Ecto neural progenitor cell (in vitro differentiated cells): ENCODE results near the gene UBE2J2.
A peak's percentile ranks its signal among the peaks of the same experiment; 100 is the strongest.
"Not testable (repeated sequence)": the region's sequence is repeated elsewhere in the genome, so short reads cannot be mapped to it uniquely, and the experiment has no call there.

Experiments used
- DNase-seq: peaks from one replicate; pipeline ENCODE4 v3.0.0-alpha.2; 2018; ENCODE audit warnings: low spot score

The UBE2J2 gene

DNA sequence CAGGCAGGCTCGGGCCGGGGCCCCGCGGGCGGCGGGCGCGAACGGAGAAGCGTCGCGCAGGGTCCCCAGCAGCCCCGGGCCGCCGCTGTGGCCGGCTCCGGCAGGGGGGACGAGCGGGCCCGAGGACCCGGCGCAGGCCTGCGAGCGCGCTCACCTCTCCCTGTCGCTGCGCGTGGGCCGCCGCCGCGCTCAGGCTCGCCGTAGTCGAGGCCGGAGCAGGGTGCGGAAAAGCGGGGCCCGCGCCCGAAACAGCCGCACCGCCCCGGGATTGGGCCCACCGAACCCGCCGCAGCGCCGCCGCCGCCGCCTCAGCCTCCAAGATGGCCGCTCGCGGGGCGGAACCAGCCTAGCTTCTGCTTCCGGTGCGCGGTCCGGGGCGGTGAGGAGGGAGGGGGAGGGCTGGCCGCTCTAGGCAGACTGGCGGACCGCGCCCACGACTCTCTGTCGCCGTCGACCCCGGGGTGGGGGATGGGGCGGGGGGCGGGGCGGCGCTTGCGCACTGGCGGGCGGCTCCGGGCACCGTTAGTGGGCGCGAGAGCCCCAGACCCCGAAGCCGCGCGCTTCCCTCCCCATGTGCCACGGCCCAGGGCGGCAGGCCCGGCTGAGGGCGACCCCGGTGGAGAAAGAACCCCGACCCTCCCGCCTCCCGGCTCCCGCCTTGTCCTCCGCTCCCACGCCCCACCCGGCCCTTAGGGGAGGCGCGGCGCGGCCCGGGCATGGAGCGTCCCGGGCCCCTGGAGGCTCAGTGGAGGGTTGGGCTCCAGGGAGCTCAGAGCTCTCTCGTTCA, at the start of gene UBE2J2:
UBE2J2 (minus strand) TSS at position 343 of the 787 bp plus-strand sequence. CDS start 5,862 bp downstream, outside the sequence.
- peak; percentile 97 for DNase-seq

DNA sequence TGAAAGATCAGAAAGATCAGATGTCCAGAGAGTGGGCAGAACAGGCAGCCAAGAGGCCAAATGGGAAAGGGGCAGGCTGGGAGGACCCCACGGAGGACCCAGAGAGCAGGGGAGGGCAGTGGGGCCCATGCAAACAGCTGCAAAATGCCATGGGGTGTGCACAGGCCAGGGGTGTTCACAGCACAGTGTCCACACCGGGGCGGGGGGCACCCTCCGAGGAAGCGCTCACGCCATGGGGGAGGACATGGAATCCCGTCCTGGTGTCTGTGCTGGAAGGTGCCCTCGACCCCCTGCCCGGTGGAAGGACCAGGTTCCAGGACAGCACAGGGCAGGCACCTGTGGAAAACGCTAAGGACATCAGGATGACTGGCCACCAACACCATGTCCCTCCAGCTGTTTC, 49.3 kb upstream of the UBE2J2 start:
- no peak for DNase-seq

DNA sequence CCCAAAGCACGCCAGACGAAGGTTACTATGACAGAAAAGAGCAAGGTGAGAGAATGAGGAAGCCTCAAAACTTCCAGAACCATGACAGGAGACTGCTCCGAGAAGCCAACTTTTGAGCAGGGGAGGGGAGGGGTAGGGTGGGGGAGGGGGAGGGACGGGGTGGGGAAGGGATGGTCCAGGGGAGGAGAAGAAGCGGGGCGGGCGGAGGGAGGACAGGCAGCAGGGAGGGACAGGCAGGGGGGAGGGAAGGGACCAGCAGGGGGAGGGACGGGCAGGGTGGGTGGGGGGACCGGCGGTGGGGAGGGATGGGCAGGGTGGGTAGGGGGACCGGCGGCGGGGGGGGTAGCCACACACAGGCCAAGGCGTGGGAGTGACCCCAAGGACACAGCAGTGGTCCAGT, 48.8 kb upstream of the UBE2J2 start:
- no peak for DNase-seq

DNA sequence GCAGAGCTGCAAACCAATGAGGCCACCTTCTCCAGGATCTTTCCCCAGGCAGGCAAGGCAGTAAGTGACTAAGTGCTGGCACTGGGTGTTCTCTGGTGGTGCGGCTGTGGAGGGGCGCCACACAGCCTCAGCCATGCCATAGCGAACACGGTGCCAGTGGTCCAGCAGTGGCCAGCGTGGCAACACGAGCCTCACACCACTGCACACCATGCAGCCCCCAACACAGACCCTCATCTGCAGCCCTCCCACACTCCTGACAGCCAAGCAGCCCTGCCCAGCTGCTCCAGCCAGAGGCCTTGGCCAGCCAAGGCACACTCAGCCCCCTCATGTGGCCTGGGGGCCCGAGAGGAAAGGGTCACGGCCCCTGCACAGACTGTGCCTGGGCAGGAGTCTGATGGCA, 47.8 kb upstream of the UBE2J2 start:
- no peak for DNase-seq

DNA sequence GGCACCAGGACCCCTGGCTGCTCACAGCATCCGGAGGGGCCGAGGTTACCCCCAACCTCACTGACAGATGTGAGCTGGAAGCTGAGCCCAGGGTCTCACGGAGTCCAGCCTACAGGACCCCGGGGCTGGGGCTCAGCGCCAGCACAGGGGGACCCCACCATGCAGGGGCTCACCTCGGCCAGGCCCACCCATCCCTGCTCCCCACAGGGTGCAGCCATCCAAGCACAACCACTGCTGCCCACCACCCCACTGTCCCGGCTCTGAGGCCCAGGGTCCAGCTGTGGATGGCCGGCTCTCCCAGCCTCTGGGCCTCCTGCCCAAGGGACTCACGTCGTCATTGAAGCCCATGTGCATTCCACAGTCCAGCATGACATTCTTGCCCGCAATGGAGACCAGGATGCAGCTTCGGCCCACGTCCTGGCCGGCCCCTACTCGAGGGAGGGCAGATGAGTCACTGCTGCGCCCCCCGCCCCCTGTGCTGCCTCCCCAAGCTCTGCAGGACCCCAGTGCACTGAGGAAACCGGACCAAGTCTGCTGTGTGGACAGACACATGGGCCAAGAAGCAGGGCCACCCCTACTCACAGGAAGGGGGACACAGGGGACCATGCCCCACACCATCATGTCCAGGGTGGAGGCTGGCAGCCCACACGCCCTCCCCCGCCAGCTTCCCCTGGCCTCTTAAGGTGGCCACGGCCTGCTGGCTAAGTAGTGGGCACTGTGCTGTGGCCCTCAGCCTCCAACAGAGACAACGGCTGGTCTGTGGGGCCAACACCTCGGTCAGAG, 47.2 kb upstream of the UBE2J2 start:
- DNase-seq, result no peak

DNA sequence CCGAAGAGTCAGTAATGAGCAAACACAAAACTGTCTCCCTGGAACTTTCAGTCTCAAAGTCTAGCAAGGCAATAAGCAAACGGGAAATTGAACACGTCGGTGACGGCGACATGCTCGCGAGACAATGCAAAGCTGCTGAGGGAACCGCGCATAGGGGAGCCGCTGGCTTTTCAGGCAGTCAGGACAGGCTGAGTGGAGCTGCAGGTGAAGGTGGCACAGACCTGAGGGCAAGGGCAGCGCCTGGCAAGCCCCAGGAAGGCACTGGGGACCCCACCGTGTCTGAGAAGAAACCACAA, 45.9 kb upstream of the UBE2J2 start:
- DNase-seq, result no peak

DNA sequence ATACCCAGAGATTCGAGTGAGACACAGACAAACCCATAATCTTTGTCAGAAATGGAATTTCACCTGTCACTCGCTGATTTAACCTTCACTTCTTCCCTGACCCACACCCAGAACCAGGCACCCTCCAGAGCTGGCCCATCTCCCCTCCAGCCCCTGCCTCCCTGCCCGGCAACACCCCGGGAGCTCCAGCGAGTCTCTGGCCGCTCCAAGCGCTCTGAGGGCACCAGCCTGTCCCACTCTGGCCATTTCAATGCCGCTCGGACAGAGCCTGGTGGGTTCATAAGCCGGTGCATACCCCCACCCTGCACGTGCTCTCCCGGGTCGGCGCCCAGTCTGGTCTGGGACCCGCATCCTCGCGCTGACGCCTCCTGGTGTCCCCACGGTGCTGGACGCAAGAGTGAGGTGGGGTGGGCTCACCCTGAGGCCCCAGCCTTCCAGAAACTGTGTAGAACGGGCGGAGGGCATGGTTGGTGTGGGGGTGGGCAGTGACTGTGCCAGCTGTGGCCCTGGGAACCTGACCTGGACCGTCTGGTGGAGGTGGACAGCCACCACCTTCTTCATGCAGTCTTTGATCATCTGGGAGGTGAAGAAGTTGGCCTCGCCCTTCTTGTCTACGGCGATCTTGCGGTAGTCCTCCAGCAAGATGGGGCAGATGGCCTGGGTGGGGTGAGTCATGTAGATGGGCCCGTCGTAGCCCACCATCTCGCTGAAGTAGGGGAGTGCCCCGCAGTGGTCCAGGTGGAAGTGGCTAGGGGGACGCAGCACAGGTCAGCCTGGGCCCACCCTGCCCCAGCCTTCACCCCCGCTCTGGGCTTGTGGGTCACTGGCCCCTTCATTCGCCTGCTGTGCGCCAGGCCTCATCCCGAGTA, 45.4 kb upstream of the UBE2J2 start:
- no peak for DNase-seq

DNA sequence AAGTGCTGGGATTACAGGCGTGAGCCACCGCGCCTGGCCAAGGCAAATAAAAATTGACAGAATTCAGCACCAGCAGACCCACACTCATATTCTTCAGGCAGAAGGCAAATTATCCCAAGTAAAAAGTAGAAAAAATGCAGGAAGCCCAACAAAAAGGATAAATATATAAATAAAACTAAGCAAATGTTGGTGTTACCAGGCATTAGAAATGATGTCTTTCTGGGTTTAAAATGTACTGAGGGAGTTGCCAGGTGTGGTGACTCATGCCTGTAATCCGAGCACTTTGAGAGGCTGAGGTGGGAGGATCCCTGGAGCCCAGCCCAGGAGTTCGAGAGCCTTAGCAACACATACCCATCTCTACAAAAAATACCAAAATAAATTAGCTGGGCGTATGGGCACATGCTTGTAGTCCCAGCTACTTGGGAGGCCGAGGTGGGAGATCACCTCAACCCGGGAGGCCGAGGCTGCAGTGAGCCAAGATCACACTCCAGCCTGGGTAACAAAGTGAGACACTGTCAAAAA, 44.5 kb upstream of the UBE2J2 start:
- no peak for DNase-seq

DNA sequence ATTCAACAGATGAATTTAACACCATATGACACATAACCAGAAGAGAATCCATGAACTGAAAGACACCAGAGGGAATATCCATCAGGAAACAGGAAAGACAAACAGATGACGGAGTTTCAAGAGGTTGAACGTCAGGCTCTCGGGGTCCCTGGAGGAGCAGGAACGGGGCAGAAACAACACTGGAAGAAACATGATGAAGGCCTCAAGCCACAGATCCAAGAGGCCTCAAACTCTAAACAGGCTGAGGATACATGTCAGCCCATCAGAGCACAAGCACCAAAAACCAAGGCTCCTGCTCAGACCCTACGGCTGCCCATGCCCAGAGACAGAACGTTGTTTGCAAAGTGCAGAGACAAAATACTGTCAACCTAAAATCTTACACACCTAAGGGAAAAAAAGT, 43.8 kb upstream of the UBE2J2 start:
- no peak for DNase-seq

DNA sequence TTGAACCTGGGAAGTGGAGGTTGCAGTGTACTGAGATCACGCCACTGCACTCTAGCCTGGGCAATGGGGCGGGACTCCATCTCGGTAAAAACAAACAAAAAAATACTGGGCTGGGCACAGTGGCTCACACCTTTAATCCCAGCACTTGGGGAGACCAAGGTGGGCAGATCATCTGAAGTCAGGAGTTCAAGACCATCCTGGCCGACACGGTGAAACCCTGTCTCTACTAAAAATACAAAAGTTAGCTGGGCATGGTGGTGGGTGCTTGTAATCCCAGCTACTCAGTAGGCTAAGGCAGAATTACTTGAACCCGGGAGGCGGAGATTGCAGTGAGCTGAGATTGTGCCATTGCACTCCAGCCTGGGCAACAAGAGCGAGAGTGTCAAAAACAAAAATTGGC, 42.5 kb upstream of the UBE2J2 start:
- not testable (repeated sequence) for DNase-seq

DNA sequence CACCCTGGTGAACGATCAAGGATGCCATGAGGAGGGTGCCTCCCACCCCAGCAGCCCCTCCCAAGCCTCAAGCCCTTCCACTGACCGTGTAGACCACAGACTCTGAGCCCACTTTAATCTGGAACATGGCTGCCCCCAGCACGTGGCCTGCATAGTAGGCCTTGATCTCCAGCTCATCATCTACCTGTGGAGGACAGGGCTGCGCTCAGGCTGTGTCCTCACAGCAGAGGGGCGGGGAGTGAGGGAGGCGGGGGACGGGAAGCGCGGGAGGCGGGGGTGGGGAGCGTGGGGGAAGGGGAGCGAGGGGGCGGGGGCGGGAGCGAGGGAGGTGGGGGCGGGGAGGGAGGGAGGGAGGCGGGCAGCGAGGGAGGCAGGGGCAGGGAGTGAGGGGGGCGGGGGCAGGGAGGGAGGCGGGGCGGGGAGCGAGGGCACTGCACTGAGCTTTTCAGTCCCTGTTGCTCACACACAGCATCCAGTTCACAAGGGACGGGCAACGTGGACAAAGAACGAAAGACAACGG, 41.8 kb upstream of the UBE2J2 start:
- DNase-seq, result no peak

DNA sequence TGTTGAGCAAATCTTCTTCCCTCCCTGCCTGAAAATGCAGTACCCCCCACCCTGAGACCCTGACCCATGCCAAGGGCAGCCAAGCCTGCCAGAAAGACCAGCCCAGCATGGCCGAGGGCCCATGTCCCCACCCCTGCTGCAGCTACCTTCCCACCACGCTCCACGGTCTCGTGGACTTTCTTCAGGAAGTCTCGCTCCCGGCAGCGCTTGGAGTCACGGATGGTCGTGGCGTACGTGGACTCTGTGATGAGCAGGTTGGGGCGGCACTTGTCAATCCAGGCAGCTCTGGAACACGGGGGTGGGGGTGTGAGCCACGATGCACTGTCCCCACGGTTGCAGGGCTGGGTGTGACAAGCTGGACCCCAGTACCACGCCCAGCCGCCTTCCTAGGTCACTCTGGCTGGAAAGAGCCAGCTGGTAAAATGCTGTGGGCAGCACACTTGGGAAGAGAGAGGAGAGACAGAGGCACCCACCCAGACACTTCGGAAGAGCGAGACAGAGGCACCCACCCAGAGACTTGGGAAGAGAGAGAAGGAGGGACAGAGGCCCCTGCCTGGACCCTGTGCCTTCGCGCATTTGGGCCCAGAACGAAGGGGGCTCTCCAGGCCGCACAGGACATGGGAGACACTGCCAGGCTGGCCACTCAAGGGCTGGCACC, 41.2 kb upstream of the UBE2J2 start:
- DNase-seq, result no peak

DNA sequence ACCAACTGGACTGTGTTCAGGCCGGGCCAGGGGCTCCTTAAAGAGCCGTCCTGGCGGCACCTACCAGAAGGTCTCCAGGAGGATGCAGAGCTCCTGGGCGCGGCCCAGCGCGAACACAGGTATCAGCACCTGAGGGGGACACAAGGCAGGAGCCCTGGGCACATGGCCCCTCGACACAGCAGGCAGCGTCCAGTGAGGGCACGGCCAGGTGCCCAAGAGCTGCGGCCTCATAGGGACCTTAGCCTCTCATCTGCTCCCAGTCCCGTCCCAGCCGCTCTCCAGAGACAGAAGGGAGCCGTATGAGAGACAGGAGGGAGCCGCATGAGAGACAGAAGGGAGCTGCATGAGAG, 40.6 kb upstream of the UBE2J2 start:
- DNase-seq, result no peak

DNA sequence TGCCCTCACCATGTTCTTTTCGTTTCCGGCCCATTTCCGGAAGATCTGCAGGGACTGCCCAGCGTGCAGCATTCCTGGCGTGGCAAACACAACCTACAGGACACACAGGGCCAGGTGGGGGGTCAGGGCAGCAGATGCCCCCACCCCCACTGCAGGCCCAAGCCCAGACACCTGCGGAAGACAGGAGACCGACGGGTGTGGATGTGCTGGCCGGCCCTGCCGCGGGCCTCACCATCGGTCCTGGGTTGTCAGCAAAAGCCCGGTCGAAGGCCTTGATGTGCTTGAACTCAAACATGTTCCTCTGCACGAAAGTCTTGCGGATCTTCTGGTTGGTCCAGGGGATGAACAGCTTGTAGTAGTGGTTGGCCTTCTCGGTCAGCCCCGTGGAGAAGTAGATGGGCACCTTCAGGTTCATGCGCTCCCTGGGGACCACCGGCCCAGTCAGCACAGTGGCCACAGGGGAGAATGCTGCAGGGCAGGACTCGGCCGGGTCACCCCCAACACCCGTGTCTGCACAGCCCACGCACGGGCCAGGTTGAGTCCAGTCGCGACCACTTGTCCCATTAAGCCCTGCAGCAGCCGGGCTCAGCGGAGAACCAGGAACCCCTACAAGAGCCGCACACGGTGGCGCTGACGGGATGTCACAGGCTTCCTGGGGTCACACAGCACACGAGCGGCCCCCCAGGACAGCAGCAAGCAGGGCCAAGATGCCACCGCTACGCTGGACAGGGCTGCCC, 40.0 kb upstream of the UBE2J2 start:
- no peak for DNase-seq

DNA sequence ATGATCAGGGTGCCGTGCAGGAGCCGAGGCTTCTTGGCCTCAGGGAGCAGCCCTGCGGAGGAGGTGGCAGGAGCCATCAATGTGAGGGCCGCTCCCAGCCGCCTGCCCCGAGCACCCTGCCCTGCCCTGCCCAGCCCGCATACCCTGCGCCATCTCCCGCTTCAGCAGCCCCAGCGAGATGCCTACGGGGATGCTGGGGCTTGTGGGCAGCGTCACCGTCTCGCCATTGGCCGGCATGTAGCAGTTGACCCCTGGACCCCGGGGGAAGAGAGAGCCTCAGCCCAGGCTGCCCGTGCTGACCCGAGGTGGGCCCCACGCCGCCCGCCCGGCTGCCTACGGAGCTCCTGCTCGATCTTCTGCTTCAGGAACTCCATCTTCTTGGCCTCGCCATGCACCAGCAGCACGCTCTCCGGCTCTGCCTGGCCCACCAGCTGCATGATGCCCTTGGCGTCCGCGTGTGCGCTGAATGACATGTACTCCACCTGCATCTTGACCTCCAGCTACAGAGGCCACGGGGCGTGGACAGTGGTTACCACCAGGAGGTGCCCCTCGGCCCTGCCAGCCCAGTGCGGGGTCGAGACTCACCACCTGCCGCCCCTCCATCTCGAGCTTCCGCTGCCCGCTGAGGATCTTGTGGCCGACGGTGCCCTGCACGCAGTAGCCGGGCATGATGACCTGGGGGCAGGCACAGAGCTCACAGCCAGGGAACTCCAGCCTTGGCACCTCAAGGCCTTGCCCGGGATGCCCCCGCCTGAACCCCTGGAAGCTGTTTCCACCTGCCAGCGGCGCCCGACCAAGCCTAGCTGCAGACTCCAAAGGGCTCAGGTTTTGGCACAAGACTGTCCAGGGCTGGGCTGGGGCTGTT, 39.0 kb upstream of the UBE2J2 start:
- no peak for DNase-seq

DNA sequence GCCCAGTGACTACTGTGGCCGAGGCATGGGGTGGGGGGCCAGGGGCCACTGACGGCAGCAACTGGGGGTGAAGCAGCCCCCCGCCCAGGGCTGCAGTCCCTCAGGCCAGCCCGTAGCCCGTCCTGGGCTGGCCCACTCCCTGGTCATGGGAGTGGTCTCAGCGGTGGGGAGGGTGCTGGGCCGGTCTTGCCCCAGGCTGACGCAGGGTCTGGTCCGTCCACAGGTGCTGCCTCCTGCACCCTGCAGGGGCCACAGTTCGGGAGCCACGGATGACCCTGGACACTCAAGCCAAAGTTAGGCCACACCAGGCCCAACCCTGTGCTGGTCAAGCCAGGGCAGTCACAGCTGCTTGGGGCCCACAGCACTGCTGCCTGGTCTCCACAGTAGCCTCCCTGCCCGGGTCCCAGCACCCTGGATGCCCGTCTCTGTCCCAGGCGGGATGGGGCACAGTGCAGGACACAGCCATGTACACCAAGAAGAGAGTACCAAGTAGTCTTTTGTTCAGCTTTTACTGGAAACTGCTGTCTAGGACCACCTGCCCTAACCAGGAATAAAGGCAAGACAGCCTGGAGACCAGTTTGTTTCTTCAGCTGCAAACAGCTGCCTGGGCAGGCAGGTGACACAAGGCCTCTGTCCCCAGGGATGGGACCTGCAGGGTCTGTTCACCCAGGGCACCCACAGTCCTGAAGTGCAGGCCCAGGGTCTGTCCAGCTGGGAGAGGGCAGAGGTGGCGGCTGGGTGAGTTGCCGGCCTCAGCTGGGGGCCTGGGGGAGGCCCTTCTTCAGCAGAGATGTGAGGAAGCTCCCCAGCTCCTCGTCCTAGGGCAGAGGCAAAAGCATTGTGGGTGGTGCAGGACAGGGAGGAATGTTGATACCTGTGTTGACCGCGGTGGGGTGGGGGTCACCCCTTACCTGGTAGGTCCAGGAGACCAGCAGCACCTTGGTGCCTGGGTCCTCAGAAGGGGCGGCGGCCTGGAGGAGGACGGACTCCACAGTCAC, 37.8 kb upstream of the UBE2J2 start:
- DNase-seq, result no peak

DNA sequence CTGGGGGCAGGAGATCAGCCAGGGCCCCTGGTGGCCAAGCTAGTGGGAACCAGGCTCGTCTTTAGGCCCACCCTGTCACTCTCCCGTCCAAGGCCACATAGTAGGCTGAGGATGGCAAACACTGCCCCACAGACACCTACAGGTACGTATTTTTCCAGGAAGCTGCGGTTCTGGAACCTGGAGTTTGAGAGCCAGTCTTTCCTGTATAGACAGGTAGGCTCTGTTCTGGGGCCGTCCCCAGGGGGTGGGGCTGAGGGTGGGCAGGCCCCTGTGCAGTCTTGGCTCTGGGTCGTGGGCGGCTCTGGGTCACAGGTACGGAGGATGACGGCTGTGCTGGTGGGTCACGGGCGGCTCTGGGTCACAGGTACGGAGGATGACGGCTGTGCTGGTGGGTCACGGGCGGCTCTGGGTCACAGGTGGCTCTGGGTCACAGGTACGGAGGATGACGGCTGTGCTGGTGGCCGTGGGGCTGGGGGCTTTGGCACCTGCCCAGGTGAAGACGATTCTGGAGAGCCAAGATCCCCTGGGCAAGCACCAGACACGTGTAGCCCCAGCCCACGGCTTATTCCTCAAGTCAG, 36.9 kb upstream of the UBE2J2 start:
- DNase-seq, result no peak

DNA sequence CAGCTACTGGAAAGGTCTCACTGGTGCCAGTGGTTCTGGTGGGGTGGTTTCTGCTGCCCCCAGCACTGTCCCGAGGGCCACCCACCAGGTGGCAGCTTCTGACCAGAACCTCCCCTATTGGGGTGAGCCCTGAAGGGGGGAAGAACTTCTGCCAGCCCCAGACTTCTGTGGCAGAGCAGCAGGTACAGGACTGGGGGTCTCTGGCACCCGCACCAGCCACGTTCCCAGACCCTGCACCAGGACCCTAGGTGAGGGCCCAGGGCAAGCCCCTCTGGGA, 36.4 kb upstream of the UBE2J2 start:
- DNase-seq, result no peak
